LNCAP (cell line): ENCODE measurements around the gene KCNQ1OT1.

Experiments
- CTCF ChIP-seq: fragments of 450-650 bp; IDR thresholded peaks from 2 replicates; pipeline ENCODE4 v1.5.1; 2017; ENCODE audit warnings: mild to moderate bottlenecking

The KCNQ1OT1 gene

GRCh38 chr11:2689651-2690575, 9.9 kb downstream of the KCNQ1OT1 start:
- TF ChIP-seq CTCF: no peak

GRCh38 chr11:2688381-2689231, 11.2 kb downstream of the KCNQ1OT1 start:
- no peak for TF ChIP-seq CTCF

GRCh38 chr11:2687782-2688191, 12.0 kb downstream of the KCNQ1OT1 start:
- no peak for TF ChIP-seq CTCF

- TF ChIP-seq CTCF: no peak
Observed at GRCh38 chr11:2687223-2687530, 12.6 kb downstream of the KCNQ1OT1 start.

GRCh38 chr11:2686360-2687222, 13.2 kb downstream of the KCNQ1OT1 start:
- no peak for TF ChIP-seq CTCF

GRCh38 chr11:2685566-2686359, 14.0 kb downstream of the KCNQ1OT1 start:
- TF ChIP-seq CTCF: no peak
